Stimulated activated CD4-positive, alpha-beta T cell treated with anti-CD3 and anti-CD28 coated beads, Interleukin-2, amount 100 ng/mL, for 4 hours (primary cell): ENCODE data around the gene RNF144A.
"Not testable (repeated sequence)": the region's sequence is repeated elsewhere in the genome, so short reads cannot be mapped to it uniquely, and the experiment has no call there.

ENCODE experiments used
- DNase-seq: peaks from one replicate; pipeline ENCODE4 v3.0.0-alpha.2; 2020; ENCODE audit warnings: low read depth

RNF144A gene, protein sequence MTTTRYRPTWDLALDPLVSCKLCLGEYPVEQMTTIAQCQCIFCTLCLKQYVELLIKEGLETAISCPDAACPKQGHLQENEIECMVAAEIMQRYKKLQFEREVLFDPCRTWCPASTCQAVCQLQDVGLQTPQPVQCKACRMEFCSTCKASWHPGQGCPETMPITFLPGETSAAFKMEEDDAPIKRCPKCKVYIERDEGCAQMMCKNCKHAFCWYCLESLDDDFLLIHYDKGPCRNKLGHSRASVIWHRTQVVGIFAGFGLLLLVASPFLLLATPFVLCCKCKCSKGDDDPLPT

DNA sequence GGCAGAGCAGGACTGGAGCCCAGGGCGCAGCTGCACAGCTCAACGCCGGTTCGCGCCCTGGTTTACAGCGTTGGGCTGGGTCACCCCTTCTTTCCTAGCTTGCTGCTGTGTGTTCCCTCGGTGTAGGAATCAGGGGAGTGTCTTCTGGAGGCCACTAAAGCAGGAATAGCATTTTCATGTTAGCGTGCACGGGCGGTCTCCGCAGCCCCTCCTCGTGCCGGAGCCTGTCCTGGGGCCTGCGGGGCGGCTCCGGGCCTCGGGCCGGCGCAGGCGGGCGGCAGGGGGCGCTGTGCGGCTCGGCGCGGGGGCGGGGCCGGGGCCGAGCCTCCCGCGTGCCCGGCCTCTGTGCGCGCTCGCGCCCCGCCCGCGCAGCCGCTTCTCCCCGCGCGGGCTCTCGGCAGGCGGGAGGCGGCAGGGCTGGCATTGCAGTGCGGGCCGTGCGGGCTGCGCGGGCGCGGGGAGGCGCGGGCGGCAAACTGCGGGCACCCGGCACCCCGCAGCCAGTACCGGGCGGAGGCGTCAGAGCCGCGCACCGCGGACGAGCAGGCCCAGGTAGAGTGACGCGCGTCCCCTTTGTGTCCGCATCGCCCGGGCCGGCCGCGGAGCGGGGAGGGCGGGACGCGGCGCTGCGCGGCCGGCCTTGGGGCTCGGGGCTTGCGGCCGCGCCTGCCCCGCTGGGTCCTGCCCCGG is at the start of gene RNF144A:
Gene RNF144A, plus strand, starts transcription at position 342 of the 690 bp plus-strand sequence. CDS start 79,515 bp downstream, outside the sequence.
- DNase-seq, result peak; percentile 56

DNA sequence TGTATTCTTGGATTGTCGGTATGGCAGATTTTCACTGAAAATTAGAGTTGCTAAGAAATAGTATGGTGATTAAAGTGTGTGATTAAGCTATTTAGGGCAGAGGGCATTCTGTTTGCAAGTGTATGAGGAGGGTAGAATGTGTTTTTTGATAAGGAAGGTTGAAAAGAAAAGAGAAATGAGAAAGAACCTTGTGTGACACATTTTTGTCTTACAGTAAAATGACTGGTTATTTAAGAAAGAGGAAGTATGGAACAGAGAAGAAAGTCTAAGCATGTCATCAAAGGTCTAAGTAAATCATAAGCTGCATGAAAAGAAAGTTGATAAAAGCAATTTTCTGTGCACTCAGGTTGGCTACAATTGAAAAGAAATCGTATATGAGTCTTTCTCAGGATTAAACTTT is 44.8 kb upstream of the RNF144A start:
- DNase-seq, result no peak

DNA sequence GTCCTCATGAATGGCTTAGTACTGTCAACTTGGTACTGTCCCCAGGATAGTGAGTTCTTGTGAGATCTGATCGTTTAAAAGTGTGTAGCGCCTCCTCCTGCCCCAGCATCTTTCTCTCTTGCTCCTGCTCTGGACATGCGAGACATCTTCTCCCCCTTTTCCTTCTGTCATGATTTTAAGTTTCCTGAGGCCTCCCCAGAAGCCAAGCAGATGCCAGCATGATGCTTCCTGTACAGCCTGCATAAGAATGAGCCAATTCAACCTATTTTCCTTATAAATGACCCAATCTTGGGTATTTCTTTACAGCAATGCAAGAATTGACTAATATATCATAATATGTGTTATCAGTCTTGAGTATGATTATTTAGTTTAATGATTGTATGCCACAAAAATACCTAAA is 43.2 kb upstream of the RNF144A start:
- DNase-seq, result no peak

DNA sequence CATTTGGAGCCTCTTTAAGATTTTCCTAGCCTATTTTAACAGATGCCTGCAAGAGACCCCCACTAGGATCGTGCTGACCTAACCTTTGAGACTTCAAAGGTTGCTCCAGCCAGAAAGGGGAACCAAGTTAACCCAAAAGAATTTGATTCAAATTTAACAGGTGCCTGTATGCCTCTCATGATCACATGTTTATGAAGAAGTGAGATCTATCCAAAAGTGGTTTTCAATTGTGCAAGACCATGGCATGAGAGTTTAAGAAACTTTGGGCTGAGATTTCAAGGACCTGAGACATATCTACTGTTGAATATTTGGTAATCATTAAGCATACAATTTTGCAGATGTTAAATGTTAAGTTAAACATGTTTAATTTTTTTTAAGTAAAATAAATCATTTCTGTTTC is 40.9 kb upstream of the RNF144A start:
- DNase-seq, result no peak

DNA sequence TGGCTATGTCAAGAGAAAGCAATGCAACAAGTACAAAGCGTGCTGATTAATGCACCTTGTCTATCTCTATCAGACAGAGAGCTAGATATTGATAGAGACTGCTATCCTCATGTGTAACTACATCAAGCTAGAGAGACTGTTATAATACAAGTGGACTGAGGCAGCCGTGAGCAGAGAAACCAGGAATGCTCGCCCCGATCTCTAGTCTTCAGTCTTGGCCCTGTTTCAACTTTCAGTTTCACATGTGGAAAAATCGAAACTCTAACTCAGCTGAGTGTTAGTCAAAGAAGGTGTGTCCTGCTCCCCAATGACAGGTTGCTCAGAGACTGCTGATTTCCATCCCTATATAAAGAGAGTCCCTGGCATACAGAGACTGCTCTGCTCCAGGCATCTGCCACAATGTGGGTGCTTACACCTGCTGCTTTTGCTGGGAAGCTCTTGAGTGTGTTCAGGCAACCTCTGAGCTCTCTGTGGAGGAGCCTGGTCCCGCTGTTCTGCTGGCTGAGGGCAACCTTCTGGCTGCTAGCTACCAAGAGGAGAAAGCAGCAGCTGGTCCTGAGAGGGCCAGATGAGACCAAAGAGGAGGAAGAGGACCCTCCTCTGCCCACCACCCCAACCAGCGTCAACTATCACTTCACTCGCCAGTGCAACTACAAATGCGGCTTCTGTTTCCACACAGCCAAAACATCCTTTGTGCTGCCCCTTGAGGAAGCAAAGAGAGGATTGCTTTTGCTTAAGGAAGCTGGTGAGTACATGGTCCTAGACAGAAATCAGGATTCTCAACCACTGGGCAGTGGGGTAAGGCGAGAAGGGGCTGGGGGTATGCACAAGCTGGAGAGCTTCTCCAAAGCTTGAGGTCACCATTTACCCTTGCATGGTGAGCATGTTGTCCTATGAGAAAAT is 39.6 kb upstream of the RNF144A start, which contains the start of gene RSAD2:
Gene RSAD2, plus strand, starts transcription at position 376 of the 903 bp plus-strand sequence. Its CDS starts 24 bp downstream, at position 400.
- peak; percentile 39 for DNase-seq

DNA sequence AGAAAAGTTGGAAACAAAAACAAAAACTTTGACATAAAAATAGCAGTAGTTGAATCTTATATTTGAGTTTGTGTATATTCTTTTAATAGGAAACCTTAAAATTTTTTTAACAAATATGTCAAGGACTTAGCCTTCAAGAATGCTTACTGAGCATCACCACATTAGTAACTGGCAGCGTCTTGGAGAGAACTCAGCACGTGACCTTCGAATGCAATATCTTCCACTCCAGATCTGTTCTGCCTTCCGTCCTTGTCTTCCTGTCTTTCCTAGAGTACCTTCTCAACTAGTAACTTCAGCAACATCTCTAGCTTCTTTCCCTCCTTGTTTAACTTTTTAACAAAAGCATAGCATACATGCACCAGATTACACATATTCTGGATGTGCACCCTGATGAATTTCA is 38.7 kb upstream of the RNF144A start:
- no peak for DNase-seq

DNA sequence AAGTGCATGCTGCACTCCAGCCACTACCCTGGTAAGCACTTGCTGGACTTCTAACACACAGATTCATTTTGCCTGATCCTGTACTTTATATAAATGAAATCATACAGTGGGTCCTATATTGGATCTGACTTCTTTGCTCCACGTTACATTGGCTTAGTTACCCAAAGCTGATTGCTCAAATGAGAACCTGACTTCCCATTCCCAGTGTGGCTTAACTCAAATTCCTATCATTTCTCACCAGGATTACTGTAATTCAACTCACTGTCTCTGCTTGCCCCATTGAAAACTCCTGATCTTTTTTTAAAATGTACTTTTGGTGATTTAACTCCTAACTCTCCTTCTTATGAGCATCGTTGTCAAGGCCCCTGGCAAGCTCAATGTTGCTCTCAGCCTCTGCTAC is 38.2 kb upstream of the RNF144A start:
- no peak for DNase-seq

DNA sequence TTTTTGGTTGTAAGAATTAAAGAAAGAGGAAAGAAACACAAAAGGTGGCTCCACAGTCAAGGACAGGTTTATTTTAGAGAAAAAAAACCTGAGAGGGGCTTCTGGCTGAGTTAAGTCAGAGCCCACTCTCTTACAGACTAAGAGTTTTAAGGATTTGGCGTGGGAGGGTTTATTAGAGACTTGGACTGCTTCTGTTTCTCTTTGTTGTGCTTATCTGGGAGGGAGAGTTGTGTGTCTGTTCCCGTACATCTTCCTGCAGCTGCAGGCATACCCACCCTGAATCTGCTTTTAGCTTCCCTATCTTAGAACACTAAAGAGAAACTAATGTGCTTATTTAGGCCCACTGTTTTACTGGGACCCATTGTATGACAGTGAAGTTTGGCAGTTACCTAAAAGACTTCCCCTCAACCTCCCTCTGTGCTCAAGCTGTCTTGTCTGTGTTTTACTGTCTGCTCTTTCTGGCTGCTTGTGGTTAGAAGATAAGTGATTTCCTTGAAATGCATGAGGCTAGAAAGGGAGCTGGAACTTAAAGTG is 36.9 kb upstream of the RNF144A start:
- no peak for DNase-seq

DNA sequence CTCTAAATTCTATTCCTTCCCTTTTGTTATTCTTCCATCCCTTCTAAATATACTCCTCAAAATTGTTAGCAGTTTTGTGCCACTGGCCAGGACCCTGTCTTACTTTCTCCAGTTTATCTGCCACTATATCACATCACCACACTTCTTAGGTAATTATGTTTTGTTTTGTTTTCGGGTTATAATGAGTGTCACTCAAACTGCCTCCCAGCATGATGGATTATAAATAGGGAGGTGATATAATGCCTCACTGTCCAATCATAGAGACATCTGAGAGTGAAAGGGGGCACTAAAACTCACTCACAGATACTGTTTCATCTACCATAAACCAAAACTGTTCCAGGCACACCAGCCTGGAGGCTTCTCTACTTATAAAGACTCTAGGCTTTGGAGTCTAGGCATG is 36.2 kb upstream of the RNF144A start:
- no peak for DNase-seq

DNA sequence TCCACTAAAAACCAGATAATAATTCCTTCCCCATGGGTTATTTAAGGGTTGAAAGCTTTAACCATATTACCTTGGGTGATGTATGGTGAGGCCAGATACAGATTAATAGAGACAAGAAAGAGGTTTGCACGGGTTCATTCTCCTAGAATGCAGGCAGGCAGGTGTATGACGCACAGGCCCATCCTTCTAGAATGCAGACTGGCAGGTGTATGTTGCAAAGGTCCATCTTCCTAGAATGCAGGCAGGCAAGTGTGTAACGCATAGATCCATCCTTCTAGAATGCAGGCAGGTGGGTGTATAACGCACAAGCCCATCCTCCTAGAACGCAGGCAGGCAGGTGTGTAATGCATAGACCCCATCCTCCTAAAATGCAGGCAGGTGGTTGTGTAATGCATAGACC is 35.7 kb upstream of the RNF144A start:
- no peak for DNase-seq

DNA sequence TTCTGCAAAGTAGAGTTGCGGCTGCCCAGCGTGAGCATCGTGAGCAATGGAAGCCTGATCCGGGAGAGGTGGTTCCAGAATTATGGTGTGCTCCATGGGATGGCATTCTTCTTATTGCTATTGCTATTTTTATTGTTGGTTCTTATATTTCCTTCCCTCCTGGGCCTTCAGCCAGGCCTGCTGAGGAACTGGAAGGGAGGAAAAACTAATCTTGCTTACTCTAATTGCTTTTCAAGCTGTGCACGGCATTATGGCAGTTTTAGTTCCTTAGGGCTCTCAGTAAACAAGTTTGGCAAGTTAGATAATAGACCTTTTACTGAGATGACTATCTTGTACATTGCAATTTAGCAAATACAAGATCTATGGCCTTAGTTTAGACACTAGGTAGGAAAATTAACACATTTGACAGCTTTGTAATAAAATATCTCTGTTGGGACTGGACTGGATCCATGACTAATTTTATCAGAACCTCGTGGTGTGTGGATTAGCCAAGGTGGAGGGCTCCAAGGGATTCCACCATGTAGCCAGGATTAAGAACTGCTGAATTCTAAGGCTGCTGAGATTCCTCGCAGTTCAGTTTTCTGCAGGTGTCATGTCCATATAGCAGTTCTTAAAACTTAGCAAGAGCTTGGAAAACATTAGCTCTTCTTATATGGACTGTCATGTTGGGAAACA is 33.6 kb upstream of the RNF144A start:
- DNase-seq, result no peak

DNA sequence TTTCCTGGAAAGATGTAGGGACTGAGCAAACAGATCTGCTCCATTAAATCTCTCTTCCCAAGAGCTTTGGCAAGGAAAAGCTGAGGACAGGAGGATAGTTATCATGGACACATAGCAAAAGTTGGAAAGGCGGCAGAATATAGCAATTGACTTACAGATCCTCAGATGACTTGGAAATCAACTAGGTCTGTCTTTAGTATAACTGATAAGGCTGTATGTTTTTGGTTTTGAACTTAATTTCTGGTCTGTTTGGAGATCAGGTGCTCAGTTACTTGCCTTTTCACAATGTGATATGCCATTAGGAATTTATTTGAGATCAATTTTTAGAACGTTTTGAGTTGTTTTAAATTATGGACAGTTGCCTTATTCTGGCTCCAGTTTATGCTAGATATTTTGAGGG is 31.7 kb upstream of the RNF144A start:
- DNase-seq, result no peak

DNA sequence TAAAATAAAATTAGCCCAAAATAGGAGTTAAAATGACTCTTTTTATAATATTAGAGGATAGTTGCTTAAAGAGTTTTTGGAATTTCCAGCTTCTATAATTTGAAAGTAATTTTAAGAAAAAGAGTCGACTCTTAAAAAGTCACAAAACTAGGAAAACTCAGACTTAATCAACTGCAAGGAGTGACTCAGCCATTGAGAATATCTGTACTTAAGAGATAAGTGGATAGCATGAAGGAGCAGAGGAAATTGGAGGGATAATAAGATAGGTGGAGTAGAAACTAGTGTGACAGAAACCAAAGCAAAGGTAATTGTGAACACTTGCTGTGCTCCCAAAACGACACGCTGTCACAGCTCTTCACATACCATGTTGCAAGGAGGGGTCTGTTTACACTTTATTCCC is 31.2 kb upstream of the RNF144A start:
- no peak for DNase-seq

DNA sequence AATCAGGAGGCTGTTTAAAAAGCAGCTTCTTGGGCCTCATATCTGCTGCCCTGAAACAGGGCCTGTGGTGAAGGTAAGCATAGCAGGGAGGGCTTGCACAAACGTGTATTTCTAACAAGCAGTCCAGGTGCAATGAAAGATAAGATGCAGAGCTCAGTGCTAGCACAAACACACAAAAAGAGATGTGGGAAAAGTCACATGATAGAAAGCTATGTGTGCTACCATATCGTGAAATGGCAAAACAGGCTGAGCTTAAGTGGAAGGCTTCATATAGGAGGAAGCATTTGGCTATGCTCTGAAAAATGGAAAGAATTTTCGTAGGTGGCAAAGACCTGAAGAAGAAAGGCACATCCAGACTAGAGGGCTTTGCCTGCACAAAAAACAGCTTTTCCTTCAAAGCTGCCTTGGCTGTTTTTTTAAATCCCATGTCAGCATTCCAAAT is 29.4 kb upstream of the RNF144A start:
- no peak for DNase-seq

DNA sequence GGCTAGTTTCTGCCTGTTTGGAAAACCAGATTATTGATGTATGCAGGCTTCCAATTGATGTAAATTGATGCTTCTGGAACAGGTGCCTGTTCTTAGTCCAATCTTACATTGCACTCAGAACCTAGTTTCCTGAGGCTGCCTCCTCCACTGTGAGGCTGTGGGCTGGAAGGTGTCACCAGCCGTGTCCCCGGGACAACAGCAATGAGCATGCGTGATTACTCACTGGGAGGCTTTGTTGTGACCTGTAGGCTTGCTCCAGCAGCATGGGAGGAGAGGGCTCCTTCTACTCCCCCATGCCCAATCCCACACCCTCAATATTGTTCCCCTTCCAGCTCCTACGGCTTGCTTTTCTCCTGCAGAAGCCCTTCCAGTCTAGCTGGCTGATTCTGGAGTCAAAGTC is 28.5 kb upstream of the RNF144A start:
- DNase-seq, result no peak

DNA sequence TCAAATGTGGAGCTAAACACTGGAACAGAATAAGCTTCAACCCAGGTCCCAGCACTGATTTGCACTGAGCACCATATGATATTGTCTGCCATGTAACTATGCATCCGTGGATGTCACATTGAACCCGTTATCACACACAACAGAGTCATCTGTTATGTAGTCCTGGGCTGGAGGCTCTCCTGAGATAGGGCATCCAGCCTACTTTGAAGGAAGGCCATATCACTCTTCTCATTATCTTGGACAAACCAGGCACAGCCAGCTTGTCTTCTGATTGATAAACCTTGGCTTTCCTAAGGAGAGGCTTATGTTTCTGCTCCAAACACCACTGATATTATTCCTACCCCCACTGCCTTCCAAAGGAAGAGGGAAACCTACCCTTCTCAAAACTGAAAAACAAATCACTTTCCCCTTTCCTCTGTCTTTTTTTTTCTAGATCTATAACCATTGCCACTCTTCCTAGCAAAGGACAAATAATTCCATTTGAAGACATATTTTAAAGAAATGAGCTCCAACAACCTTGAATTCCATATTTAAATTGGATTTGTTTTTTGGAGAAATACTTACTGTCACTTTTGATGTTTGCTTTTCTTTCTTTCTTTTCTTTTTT is 23.2 kb upstream of the RNF144A start:
- no peak for DNase-seq

DNA sequence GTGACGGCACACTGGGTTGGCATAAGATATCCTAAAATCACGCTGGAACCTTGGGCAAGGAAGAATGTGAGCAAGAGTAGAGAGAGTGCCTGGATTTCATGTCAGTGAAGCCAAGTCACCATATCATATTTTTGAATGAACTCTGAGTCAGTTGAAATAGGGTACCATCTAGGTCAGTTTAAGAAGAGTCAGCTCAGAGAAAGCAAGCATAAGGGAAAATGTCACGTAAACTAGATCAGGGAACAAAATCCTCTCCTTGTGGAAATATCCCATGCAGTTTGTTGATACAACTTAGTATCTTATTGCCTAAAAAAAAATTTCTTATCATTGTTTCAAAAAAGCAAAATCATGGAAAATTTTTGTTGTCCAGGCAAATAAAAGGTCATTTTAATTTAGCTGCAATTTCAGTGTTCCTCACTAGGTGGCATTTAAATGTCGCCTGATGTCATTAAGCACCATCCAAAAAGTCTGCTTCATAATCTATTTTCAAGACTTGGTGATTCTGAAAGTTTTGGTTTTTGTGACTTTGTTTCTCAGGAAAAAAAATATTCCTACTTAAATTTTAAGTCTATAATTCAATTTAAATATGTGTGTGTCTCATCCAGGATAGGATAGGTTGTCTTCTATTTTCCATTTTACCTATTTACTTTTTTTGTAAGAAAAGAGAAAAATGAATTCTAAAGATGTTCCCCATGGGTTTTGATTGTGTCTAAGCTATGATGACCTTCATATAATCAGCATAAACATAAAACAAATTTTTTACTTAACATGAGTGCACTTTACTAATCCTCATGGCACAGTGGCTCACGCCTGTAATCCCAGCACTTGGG is 20.1 kb upstream of the RNF144A start:
- no peak for DNase-seq

DNA sequence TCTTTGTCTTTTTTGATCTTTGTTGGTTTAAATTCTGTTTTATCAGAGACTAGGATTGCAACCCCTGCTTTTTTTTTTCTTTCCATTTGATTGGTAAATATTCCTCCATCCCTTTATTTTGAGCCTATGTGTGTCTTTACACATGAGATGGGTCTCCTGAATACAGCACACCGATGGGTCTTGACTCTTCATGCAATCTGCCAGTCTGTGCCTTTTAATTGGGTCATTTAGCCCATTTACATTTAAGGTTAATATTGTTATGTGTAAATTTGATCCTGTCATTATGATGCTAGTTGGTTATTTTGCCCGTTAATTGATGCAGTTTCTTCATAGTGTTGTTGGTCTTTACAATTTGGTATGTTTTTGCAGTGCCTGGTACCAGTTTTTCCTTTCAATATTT is 14.6 kb upstream of the RNF144A start:
- DNase-seq, result not testable (repeated sequence)

DNA sequence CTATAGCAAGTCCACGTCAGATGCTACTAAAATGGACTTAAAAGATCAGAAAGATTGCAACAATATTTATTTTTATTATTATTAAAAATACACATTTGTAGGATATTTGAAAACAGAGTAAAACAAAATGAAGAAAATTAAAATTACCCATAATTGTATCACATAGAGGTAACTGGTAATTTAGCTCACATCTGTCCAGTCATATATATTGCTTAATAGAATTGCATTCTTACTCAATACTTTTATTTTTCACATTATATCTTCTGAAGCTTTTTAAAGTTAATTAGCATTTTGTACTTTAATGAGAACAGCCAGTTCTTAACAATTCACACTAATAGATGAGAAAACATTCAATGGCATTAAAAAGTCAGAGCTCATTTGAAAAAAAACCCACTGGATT is 11.5 kb upstream of the RNF144A start:
- no peak for DNase-seq

DNA sequence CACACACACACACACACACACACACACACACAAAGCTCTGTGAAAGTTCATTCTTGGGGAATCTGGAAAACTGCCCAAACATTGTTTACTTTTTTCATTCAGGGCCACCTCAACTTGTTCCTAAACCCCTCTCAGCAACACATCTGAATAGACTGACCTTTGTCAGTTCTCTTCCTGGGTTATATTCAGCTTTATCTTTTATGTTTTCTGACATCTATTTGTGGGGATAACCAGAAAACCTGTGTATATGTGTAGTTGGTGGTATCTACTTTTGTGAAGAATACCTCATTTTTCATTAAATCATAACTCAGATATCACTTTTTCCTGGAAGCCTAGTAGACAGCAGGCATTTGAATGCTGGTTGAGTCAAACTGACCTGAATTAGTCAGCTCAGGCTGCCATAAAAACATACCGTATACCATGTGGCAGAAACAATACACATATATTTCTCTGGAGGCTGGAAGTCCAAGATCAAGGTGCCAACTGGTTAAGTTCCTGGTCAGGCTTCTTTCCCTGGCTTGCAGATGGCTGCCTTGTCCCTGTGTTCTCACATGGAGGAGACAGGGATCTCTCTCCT is 11.0 kb upstream of the RNF144A start:
- DNase-seq, result no peak
